ENCODE results near the gene MTCL1.
A peak's percentile ranks its signal among the peaks of the same experiment; 100 is the strongest.

MTCL1 gene

GRCh38 chr18:8707556-8708300 lies 2.4 kb downstream of the MTCL1 start:
- peak in 1 of 2 donors; percentile 50 for DNase-seq (ENCODE audit: low read depth in 2 of 2)
- TF ChIP-seq CTCF (IDR thresholded peaks at IDR 0.05; ENCODE audit: low read depth, low read length): no peak
- H3K4me3 ChIP-seq (replicated peaks in 1 of 2; ENCODE audit: low read depth in 2 of 2, low read length in 2 of 2): peak overlapping the region; percentile 71 to 72

GRCh38 chr18:8708670-8709069 lies 3.3 kb downstream of the MTCL1 start:
- no peak for DNase-seq (ENCODE audit: low read depth in 2 of 2)
- TF ChIP-seq CTCF (IDR thresholded peaks at IDR 0.05; ENCODE audit: low read depth, low read length): no peak
- no peak overlapping the region for H3K4me3 ChIP-seq (replicated peaks in 1 of 2; ENCODE audit: low read depth in 2 of 2, low read length in 2 of 2)

- no peak for TF ChIP-seq CTCF (IDR thresholded peaks at IDR 0.05; ENCODE audit: low read depth, low read length)
- DNase-seq (ENCODE audit: low read depth in 2 of 2): peak in 1 of 2 donors; percentile 43
- H3K4me3 ChIP-seq (replicated peaks in 1 of 2; ENCODE audit: low read depth in 2 of 2, low read length in 2 of 2): no peak overlapping the region
Observed at GRCh38 chr18:8709248-8710059, 4.1 kb downstream of the MTCL1 start.

GRCh38 chr18:8711736-8712135 lies 6.4 kb downstream of the MTCL1 start:
- TF ChIP-seq CTCF (IDR thresholded peaks at IDR 0.05; ENCODE audit: low read depth, low read length): no peak
- DNase-seq (ENCODE audit: low read depth in 2 of 2): no peak
- no peak overlapping the region for H3K4me3 ChIP-seq (replicated peaks in 1 of 2; ENCODE audit: low read depth in 2 of 2, low read length in 2 of 2)

- no peak overlapping the region for H3K4me3 ChIP-seq (replicated peaks in 1 of 2; ENCODE audit: low read depth in 2 of 2, low read length in 2 of 2)
- DNase-seq (ENCODE audit: low read depth in 2 of 2): no peak
- no peak for TF ChIP-seq CTCF (IDR thresholded peaks at IDR 0.05; ENCODE audit: low read depth, low read length)
Observed at GRCh38 chr18:8713691-8714090, 8.3 kb downstream of the MTCL1 start.

- TF ChIP-seq CTCF (IDR thresholded peaks at IDR 0.05; ENCODE audit: low read depth, low read length): no peak
- no peak overlapping the region for H3K4me3 ChIP-seq (replicated peaks in 1 of 2; ENCODE audit: low read depth in 2 of 2, low read length in 2 of 2)
- DNase-seq (ENCODE audit: low read depth in 2 of 2): no peak
Observed at GRCh38 chr18:8715599-8715998, 10.2 kb downstream of the MTCL1 start.

Data from cardiac fibroblast (primary cell).